Measurements from ENCODE around the gene SPRYD4.

GRCh38 chr12:56490360-56490759 is 22.0 kb downstream of the SPRYD4 start:
- no peak for TF ChIP-seq POLR2A (IDR thresholded peaks at IDR 0.05)
- TF ChIP-seq, protein P1, sequence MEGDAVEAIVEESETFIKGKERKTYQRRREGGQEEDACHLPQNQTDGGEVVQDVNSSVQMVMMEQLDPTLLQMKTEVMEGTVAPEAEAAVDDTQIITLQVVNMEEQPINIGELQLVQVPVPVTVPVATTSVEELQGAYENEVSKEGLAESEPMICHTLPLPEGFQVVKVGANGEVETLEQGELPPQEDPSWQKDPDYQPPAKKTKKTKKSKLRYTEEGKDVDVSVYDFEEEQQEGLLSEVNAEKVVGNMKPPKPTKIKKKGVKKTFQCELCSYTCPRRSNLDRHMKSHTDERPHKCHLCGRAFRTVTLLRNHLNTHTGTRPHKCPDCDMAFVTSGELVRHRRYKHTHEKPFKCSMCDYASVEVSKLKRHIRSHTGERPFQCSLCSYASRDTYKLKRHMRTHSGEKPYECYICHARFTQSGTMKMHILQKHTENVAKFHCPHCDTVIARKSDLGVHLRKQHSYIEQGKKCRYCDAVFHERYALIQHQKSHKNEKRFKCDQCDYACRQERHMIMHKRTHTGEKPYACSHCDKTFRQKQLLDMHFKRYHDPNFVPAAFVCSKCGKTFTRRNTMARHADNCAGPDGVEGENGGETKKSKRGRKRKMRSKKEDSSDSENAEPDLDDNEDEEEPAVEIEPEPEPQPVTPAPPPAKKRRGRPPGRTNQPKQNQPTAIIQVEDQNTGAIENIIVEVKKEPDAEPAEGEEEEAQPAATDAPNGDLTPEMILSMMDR (IDR thresholded peaks at IDR 0.05) = no peak

Data from prostate gland (tissue), 2 donors.